ENCODE results near the gene PYGB.

PYGB gene

GRCh38 chr20:25275813-25276532 is 28.1 kb downstream of the PYGB start:
- no peaks in the 10 kb centered on the region for H3K9me3 ChIP-seq (ENCODE audit: control insufficient read depth in 2 of 2, low read length in 2 of 2)
- H3K27me3 ChIP-seq (ENCODE audit: control insufficient read depth in 2 of 2, insufficient read depth in 2 of 2, low read length in 2 of 2) = no peaks in the 10 kb centered on the region
- no peak overlapping the region for H3K27ac ChIP-seq (ENCODE audit: low read depth in 2 of 2, low read length in 2 of 2)
- H3K9ac ChIP-seq (ENCODE audit: low read depth in 1 of 2, low read length in 2 of 2) = no peak overlapping the region
- H3K4me3 ChIP-seq (ENCODE audit: low read length in 2 of 2) = no peak overlapping the region
- peaks cover 92 to 96% of the 10 kb centered on the region in 2 donors for H3K36me3 ChIP-seq (ENCODE audit: control insufficient read depth in 2 of 2, insufficient read depth in 2 of 2, low read length in 2 of 2)
- H3K4me1 ChIP-seq (ENCODE audit: control insufficient read depth in 2 of 2, insufficient read depth in 2 of 2, low read length in 2 of 2) = peaks cover 0 to 10% of the 10 kb centered on the region in 2 donors

GRCh38 chr20:25276533-25277050 is 28.7 kb downstream of the PYGB start:
- no peak overlapping the region for H3K4me3 ChIP-seq (ENCODE audit: low read length in 2 of 2)
- H3K9ac ChIP-seq (ENCODE audit: low read depth in 1 of 2, low read length in 2 of 2) = no peak overlapping the region
- H3K36me3 ChIP-seq (ENCODE audit: control insufficient read depth in 2 of 2, insufficient read depth in 2 of 2, low read length in 2 of 2) = peaks cover 92 to 96% of the 10 kb centered on the region in 2 donors
- peaks cover 0 to 10% of the 10 kb centered on the region in 2 donors for H3K4me1 ChIP-seq (ENCODE audit: control insufficient read depth in 2 of 2, insufficient read depth in 2 of 2, low read length in 2 of 2)
- no peak overlapping the region for H3K27ac ChIP-seq (ENCODE audit: low read depth in 2 of 2, low read length in 2 of 2)
- no peaks in the 10 kb centered on the region for H3K9me3 ChIP-seq (ENCODE audit: control insufficient read depth in 2 of 2, low read length in 2 of 2)
- no peaks in the 10 kb centered on the region for H3K27me3 ChIP-seq (ENCODE audit: control insufficient read depth in 2 of 2, insufficient read depth in 2 of 2, low read length in 2 of 2)

DNA sequence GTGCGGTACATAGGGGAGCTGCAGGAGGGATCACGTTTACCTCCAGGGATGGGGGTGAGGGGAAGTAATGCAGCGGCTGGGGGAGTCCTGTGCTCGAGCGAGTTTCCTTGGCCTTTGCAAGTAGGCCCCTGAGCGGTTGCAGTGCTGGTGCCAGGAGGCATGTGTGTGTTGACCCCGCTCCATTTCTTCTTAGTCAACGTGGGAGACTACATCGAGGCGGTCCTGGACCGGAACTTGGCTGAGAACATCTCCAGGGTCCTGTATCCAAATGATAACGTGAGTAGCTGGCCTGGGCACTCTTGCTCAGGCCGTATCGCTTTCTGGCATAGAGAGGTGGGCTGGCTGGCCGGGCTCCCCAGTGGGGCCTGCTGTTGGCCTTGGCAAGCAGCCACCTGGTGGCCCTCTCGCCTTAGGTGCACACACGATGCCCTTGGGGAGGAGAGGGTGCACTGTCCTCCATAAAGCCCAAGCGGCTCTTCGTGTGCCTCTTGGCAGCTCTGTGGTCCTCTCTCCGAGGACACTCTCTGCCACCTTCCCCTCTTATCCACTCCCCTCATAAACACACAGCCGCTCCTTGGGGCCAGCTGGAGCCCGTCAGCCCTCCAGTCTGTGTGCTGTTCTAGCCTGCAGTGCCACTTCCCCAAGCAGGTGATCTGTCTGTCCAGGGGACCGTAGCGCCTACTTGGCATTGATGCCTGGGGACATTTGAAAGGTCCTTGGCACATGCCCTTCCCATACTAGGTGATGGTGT is 29.3 kb downstream of the PYGB start:
- no peak overlapping the region for H3K9ac ChIP-seq (ENCODE audit: low read depth in 1 of 2, low read length in 2 of 2)
- H3K4me3 ChIP-seq (ENCODE audit: low read length in 2 of 2) = no peak overlapping the region
- H3K27ac ChIP-seq (ENCODE audit: low read depth in 2 of 2, low read length in 2 of 2) = peak overlapping the region in 1 of 2 donors; percentile 62
- H3K27me3 ChIP-seq (ENCODE audit: control insufficient read depth in 2 of 2, insufficient read depth in 2 of 2, low read length in 2 of 2) = no peaks in the 10 kb centered on the region
- peaks cover 91 to 96% of the 10 kb centered on the region in 2 donors for H3K36me3 ChIP-seq (ENCODE audit: control insufficient read depth in 2 of 2, insufficient read depth in 2 of 2, low read length in 2 of 2)
- peaks cover 0 to 10% of the 10 kb centered on the region in 2 donors for H3K4me1 ChIP-seq (ENCODE audit: control insufficient read depth in 2 of 2, insufficient read depth in 2 of 2, low read length in 2 of 2)
- H3K9me3 ChIP-seq (ENCODE audit: control insufficient read depth in 2 of 2, low read length in 2 of 2) = no peaks in the 10 kb centered on the region

DNA sequence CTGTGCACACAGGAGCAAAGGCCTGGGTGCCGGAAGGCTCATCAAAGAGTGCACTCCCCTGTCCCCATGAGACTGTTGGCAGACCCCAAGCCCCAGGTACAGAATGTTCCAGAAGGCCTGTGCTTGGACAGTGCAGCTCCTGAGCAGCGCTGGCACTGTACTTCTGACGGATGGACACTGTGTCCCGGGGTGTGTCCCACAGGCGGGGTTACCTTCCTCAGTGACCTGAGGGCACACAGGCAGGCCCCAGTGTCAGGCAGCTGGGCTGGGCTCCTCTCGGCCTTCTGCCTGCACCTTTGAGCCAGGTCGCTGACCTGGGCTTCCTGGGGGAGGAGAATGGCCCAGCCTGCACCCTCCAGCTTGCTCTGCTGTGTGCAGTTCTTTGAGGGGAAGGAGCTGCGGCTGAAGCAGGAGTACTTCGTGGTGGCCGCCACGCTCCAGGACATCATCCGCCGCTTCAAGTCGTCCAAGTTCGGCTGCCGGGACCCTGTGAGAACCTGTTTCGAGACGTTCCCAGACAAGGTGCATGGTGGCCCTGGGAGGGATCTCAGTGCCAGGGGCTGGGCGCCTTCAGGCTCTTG is 30.1 kb downstream of the PYGB start:
- H3K4me3 ChIP-seq (ENCODE audit: low read length in 2 of 2) = no peak overlapping the region
- H3K4me1 ChIP-seq (ENCODE audit: control insufficient read depth in 2 of 2, insufficient read depth in 2 of 2, low read length in 2 of 2) = peaks cover 0 to 10% of the 10 kb centered on the region in 2 donors
- H3K9me3 ChIP-seq (ENCODE audit: control insufficient read depth in 2 of 2, low read length in 2 of 2) = no peaks in the 10 kb centered on the region
- no peak overlapping the region for H3K9ac ChIP-seq (ENCODE audit: low read depth in 1 of 2, low read length in 2 of 2)
- no peaks in the 10 kb centered on the region for H3K27me3 ChIP-seq (ENCODE audit: control insufficient read depth in 2 of 2, insufficient read depth in 2 of 2, low read length in 2 of 2)
- peaks cover 91 to 97% of the 10 kb centered on the region in 2 donors for H3K36me3 ChIP-seq (ENCODE audit: control insufficient read depth in 2 of 2, insufficient read depth in 2 of 2, low read length in 2 of 2)
- H3K27ac ChIP-seq (ENCODE audit: low read depth in 2 of 2, low read length in 2 of 2) = peak overlapping the region in 1 of 2 donors; percentile 62

DNA sequence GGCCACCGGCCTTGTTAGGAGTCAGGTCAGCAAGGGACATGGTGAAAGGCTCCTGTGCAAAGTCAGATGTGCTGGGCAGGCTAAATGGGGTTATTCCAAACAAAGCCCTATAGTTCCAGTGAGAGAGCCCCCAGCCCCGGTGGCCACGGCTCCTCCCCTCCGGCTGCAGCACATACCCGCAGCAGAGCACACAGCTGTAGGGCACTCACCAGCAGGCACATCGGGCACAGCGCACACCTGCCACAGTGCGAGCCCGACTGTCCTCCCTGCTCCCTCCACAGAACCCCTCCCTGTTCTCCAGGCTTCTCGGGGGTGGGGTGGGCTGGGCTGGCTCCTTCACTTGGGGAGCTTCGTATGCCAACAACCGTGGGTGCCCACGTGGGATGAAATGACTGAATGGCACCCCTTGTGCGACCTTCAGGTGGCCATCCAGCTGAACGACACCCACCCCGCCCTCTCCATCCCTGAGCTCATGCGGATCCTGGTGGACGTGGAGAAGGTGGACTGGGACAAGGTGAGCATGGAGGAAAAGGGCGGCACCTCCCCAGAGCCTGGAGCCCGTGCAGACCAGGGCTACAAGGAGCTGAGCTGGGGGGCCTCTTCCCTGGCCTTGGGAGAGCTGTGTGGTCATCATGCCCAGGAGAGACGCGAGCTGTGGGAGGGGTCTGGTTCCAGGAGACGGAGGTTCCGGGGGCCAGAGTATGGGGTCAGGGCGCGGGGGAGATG is 30.9 kb downstream of the PYGB start:
- Histone ChIP-seq H3K4me1 (ENCODE audit: control insufficient read depth in 2 of 2, insufficient read depth in 2 of 2, low read length in 2 of 2) (peaks cover 0 to 10% of the 10 kb centered on the region in 2 donors), H3K9ac (ENCODE audit: low read depth in 1 of 2, low read length in 2 of 2) (no peak overlapping the region), H3K27me3 (ENCODE audit: control insufficient read depth in 2 of 2, insufficient read depth in 2 of 2, low read length in 2 of 2) (no peaks in the 10 kb centered on the region), H3K9me3 (ENCODE audit: control insufficient read depth in 2 of 2, low read length in 2 of 2) (no peaks in the 10 kb centered on the region), H3K36me3 (ENCODE audit: control insufficient read depth in 2 of 2, insufficient read depth in 2 of 2, low read length in 2 of 2) (peaks cover 88 to 95% of the 10 kb centered on the region in 2 donors), H3K4me3 (ENCODE audit: low read length in 2 of 2) (no peak overlapping the region), H3K27ac (ENCODE audit: low read depth in 2 of 2, low read length in 2 of 2) (peak overlapping the region in 1 of 2 donors; percentile 40)

GRCh38 chr20:25279403-25279802 is 31.5 kb downstream of the PYGB start:
- H3K9ac ChIP-seq (ENCODE audit: low read depth in 1 of 2, low read length in 2 of 2) = no peak overlapping the region
- peaks cover 88 to 95% of the 10 kb centered on the region in 2 donors for H3K36me3 ChIP-seq (ENCODE audit: control insufficient read depth in 2 of 2, insufficient read depth in 2 of 2, low read length in 2 of 2)
- H3K27me3 ChIP-seq (ENCODE audit: control insufficient read depth in 2 of 2, insufficient read depth in 2 of 2, low read length in 2 of 2) = no peaks in the 10 kb centered on the region
- peaks cover 0 to 10% of the 10 kb centered on the region in 2 donors for H3K4me1 ChIP-seq (ENCODE audit: control insufficient read depth in 2 of 2, insufficient read depth in 2 of 2, low read length in 2 of 2)
- no peaks in the 10 kb centered on the region for H3K9me3 ChIP-seq (ENCODE audit: control insufficient read depth in 2 of 2, low read length in 2 of 2)
- no peak overlapping the region for H3K4me3 ChIP-seq (ENCODE audit: low read length in 2 of 2)
- no peak overlapping the region for H3K27ac ChIP-seq (ENCODE audit: low read depth in 2 of 2, low read length in 2 of 2)

GRCh38 chr20:25280051-25280573 is 32.2 kb downstream of the PYGB start:
- Histone ChIP-seq H3K36me3 (ENCODE audit: control insufficient read depth in 2 of 2, insufficient read depth in 2 of 2, low read length in 2 of 2) (peaks cover 85 to 94% of the 10 kb centered on the region in 2 donors), H3K4me3 (ENCODE audit: low read length in 2 of 2) (no peak overlapping the region), H3K27ac (ENCODE audit: low read depth in 2 of 2, low read length in 2 of 2) (no peak overlapping the region), H3K9me3 (ENCODE audit: control insufficient read depth in 2 of 2, low read length in 2 of 2) (no peaks in the 10 kb centered on the region), H3K4me1 (ENCODE audit: control insufficient read depth in 2 of 2, insufficient read depth in 2 of 2, low read length in 2 of 2) (peaks cover 0 to 10% of the 10 kb centered on the region in 2 donors), H3K9ac (ENCODE audit: low read depth in 1 of 2, low read length in 2 of 2) (no peak overlapping the region), H3K27me3 (ENCODE audit: control insufficient read depth in 2 of 2, insufficient read depth in 2 of 2, low read length in 2 of 2) (no peaks in the 10 kb centered on the region)

DNA sequence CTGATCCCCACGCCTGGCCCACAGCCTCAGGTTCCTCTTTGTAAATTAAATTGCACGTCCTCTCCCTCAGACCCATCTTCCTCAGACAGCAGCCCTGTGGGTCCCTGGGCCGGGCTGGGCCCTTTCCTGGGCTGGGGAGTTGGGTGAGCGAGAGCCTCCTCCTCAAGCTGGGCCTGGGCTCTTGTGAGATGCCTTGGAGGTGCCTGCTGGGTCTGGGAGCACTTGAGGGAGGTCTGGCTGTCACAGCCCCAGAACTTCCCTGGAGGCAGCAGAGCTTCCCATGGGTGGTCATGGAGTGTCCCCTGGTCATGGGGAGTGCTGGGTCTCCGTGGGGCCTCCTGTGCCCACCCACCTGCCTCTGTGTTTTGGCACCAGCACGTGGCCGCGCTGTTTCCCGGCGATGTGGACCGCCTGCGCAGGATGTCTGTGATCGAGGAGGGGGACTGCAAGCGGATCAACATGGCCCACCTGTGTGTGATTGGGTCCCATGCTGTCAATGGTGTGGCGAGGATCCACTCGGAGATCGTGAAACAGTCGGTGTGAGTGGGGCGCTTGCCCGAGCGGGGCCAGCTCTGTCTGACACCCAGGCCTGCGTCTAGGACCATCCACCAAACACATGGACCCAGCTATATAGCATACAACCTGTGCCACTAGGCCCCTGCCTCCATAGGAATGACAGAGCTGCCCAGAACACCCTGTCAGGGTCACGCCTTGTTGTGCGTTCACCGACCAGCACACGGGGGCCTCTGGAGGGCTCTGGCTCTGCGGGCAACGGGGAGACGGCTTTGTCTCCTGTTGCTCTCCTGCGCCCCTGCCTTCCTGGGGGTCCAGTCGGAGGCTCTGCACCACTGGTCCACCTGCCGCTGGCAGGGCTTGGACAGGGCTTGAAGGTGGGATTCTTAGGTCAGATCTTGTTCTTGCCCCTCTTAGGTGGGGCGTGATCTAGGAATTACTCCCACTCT is 33.0 kb downstream of the PYGB start:
- no peaks in the 10 kb centered on the region for H3K27me3 ChIP-seq (ENCODE audit: control insufficient read depth in 2 of 2, insufficient read depth in 2 of 2, low read length in 2 of 2)
- H3K9ac ChIP-seq (ENCODE audit: low read depth in 1 of 2, low read length in 2 of 2) = no peak overlapping the region
- H3K27ac ChIP-seq (ENCODE audit: low read depth in 2 of 2, low read length in 2 of 2) = peak overlapping the region in 1 of 2 donors; percentile 43
- no peaks in the 10 kb centered on the region for H3K9me3 ChIP-seq (ENCODE audit: control insufficient read depth in 2 of 2, low read length in 2 of 2)
- peaks cover 0 to 10% of the 10 kb centered on the region in 2 donors for H3K4me1 ChIP-seq (ENCODE audit: control insufficient read depth in 2 of 2, insufficient read depth in 2 of 2, low read length in 2 of 2)
- H3K36me3 ChIP-seq (ENCODE audit: control insufficient read depth in 2 of 2, insufficient read depth in 2 of 2, low read length in 2 of 2) = peaks cover 88 to 94% of the 10 kb centered on the region in 2 donors
- no peak overlapping the region for H3K4me3 ChIP-seq (ENCODE audit: low read length in 2 of 2)

GRCh38 chr20:25281541-25281991 is 33.7 kb downstream of the PYGB start:
- Histone ChIP-seq H3K27ac (ENCODE audit: low read depth in 2 of 2, low read length in 2 of 2) (peak overlapping the region in 1 of 2 donors; percentile 70), H3K9ac (ENCODE audit: low read depth in 1 of 2, low read length in 2 of 2) (no peak overlapping the region), H3K27me3 (ENCODE audit: control insufficient read depth in 2 of 2, insufficient read depth in 2 of 2, low read length in 2 of 2) (no peaks in the 10 kb centered on the region), H3K4me3 (ENCODE audit: low read length in 2 of 2) (no peak overlapping the region), H3K9me3 (ENCODE audit: control insufficient read depth in 2 of 2, low read length in 2 of 2) (no peaks in the 10 kb centered on the region), H3K4me1 (ENCODE audit: control insufficient read depth in 2 of 2, insufficient read depth in 2 of 2, low read length in 2 of 2) (peaks cover 0 to 10% of the 10 kb centered on the region in 2 donors), H3K36me3 (ENCODE audit: control insufficient read depth in 2 of 2, insufficient read depth in 2 of 2, low read length in 2 of 2) (peaks cover 92 to 94% of the 10 kb centered on the region in 2 donors)

Measured in mucosa of rectum (tissue), 2 donors.